OCI-LY7 (cell line): ENCODE measurements around the gene VWA8.

Experiments
- EZH2phosphoT487 ChIP-seq: fragments of 200-600 bp; sonication (generic); IDR thresholded peaks from 2 replicates; pipeline ENCODE4 v1.6.1; 2018; ENCODE audit warnings: low read depth, borderline replicate concordance, mild to moderate bottlenecking, mixed run types, antibody characterized with exemption, low read length, moderate library complexity, mixed read lengths
- TF ChIP-seq, protein P1 (sequence below): fragments of 200-600 bp; sonication (generic); conservative IDR thresholded peaks from 2 replicates; pipeline ENCODE4 v1.5.1; 2014; ENCODE audit warnings: mild to moderate bottlenecking, antibody characterized with exemption, low read length, moderate library complexity, mixed read lengths

DNA sequence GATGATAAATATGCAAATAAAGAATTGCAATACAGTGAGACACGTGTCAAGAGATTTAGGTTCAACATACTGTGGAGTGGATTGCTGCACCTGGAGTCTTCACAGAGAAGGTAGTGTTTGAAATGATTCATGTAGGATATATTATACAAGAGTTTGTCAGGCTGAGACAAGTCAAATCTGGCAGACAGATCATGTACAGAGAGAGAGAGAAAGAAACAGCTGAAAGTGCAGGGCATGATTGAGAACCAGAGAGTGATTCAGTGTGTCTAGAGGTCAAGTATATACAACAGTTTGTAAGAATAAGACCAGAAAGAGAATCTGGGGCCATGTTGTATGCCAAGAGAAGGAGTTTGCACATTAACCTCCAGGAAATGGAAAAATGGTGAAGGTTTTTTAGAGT lies 2.1 kb upstream of the VWA8 start:
- TF ChIP-seq, protein P1, sequence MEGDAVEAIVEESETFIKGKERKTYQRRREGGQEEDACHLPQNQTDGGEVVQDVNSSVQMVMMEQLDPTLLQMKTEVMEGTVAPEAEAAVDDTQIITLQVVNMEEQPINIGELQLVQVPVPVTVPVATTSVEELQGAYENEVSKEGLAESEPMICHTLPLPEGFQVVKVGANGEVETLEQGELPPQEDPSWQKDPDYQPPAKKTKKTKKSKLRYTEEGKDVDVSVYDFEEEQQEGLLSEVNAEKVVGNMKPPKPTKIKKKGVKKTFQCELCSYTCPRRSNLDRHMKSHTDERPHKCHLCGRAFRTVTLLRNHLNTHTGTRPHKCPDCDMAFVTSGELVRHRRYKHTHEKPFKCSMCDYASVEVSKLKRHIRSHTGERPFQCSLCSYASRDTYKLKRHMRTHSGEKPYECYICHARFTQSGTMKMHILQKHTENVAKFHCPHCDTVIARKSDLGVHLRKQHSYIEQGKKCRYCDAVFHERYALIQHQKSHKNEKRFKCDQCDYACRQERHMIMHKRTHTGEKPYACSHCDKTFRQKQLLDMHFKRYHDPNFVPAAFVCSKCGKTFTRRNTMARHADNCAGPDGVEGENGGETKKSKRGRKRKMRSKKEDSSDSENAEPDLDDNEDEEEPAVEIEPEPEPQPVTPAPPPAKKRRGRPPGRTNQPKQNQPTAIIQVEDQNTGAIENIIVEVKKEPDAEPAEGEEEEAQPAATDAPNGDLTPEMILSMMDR = no peak
- TF ChIP-seq EZH2phosphoT487 = no peak
